BLaER1 (cell line): Measurements from ENCODE around the gene SLC7A6OS.

Experiments used
- H3K27ac ChIP-seq: shearing (Covaris generic); formaldehyde crosslinking; 2 replicates; pipeline ENCODE4 v1.8.1; 2022
- H3K27me3 ChIP-seq: shearing (Covaris generic); formaldehyde crosslinking; 2 replicates; pipeline ENCODE4 v1.8.1; 2022
- H3K36me3 ChIP-seq: shearing (Covaris generic); formaldehyde crosslinking; 2 replicates; pipeline ENCODE4 v1.8.1; 2022
- H3K4me1 ChIP-seq: shearing (Covaris generic); formaldehyde crosslinking; 2 replicates; pipeline ENCODE4 v1.8.1; 2022
- H3K4me2 ChIP-seq: shearing (Covaris generic); formaldehyde crosslinking; 2 replicates; pipeline ENCODE4 v1.8.1; 2022
- H3K4me3 ChIP-seq: shearing (Covaris generic); formaldehyde crosslinking; 2 replicates; pipeline ENCODE4 v1.8.1; 2022
- H3K9ac ChIP-seq: shearing (Covaris generic); formaldehyde crosslinking; 2 replicates; pipeline ENCODE4 v1.8.1; 2022
- H3K9me3 ChIP-seq: shearing (Covaris generic); formaldehyde crosslinking; 2 replicates; pipeline ENCODE4 v1.8.1; 2022
- H4K20me1 ChIP-seq: shearing (Covaris generic); formaldehyde crosslinking; 2 replicates; pipeline ENCODE4 v1.8.1; 2022
- Cebpa-rat ChIP-seq: shearing (Covaris generic); IDR thresholded peaks from 2 replicates; pipeline ENCODE4 v1.8.1; 2022

The SLC7A6OS gene

GRCh38 chr16:68310774-68311511, at the start of gene SLC7A6OS, which contains the start of gene PRMT7:
TSS of gene SLC7A6OS (minus strand) at chr16:68310946. CDS start at chr16:68310926, 20 bp downstream.
TSS of gene PRMT7 (plus strand) at chr16:68311019. CDS start at chr16:68315980, 4,961 bp downstream.
- Histone ChIP-seq H3K9ac (peak within 1 kb of the TSS; percentile 88), H3K27me3 (no peaks in the 10 kb centered on the region), H3K27ac (peak within 1 kb of the TSS; percentile 83), H3K9me3 (no peaks in the 10 kb centered on the region), H4K20me1 (peaks cover 24% of the 10 kb centered on the region; the same call in 1 of the 2 replicates), H3K36me3 (peaks cover 74% of the 10 kb centered on the region), H3K4me1 (peaks cover 39% of the 10 kb centered on the region), H3K4me3 (peak within 1 kb of the TSS; percentile 86), H3K4me2 (peak within 1 kb of the TSS; percentile 95)
- no peak for TF ChIP-seq Cebpa-rat

DNA sequence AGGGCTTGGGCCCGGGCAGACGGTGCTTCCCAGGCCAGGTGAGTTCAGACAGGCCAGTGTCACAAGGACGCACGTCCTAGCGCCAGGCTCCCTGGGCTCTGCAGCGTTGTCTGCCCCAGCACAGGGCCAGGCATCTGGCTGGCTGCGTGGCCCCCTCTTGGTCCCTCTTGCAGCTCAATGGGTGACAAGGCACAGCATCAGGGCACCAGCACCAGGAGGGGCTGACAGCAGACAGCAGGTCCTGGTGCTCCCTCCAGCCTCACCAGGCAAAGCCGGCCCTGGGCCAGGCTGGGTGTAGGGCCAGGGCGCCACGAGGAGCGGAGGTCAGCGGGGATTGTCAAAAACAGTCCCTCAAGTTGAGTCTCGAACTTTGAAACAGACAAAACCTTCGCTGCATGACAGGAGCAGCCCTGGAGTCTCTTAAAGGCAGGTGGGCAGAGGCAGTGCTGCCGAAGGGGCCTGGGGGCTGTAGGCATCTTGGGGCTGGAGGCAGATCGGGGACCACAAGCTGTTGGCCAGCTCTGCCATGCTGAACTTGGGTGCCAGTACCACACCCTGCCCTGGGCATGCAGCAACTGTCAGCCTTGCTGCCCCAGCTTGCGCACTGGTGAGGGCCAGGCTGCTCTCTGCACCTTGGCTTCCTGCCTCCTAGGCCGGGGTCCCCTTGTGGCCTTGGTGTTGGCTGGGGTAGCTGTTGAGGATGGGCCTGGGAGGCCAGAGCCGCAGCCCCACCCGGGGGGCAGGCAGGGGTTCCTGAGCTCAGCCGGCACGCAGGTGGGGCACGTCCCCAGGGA, 48.8 kb upstream of the SLC7A6OS start:
- H3K27me3 ChIP-seq, result no peaks in the 10 kb centered on the region
- H3K4me1 ChIP-seq, result peaks cover 100% of the 10 kb centered on the region
- H3K9me3 ChIP-seq, result no peaks in the 10 kb centered on the region
- no peak overlapping the region for H3K4me3 ChIP-seq
- H4K20me1 ChIP-seq, result peaks cover 99% of the 10 kb centered on the region
- peak overlapping the region; percentile 47 for H3K27ac ChIP-seq
- peak overlapping the region; percentile 96 for H3K4me2 ChIP-seq
- no peak overlapping the region; the same call in 1 of the 2 replicates for H3K9ac ChIP-seq
- no peak for TF ChIP-seq Cebpa-rat
- H3K36me3 ChIP-seq, result peaks cover 35% of the 10 kb centered on the region

DNA sequence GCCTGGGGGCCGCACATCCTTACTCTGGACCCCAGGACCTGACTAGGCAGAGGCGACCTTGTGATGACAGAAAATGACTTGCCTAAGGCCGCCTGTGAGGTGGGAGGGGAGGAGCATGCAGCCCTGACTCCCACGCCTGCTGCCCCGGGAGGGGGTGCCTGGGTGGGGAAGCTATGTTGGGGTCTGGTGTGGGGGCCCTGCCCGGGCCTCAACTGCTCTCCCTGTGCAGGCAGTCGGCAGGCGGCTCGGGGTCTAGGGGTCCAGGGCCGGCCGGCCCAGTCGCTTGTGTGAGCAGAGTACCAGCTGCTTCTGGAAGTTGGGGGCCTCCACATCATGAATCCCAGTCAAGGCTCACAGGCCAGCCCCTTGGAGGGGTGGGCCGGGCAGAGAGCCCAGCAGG, 48.2 kb upstream of the SLC7A6OS start:
- peaks cover 100% of the 10 kb centered on the region for H4K20me1 ChIP-seq
- H3K9me3 ChIP-seq, result no peaks in the 10 kb centered on the region
- H3K9ac ChIP-seq, result no peak overlapping the region; the same call in 1 of the 2 replicates
- no peak for TF ChIP-seq Cebpa-rat
- H3K4me2 ChIP-seq, result peak overlapping the region; percentile 96
- peak overlapping the region; percentile 47; the same call in 1 of the 2 replicates for H3K27ac ChIP-seq
- peaks cover 41% of the 10 kb centered on the region for H3K36me3 ChIP-seq
- no peaks in the 10 kb centered on the region for H3K27me3 ChIP-seq
- H3K4me3 ChIP-seq, result no peak overlapping the region
- peaks cover 98% of the 10 kb centered on the region for H3K4me1 ChIP-seq

GRCh38 chr16:68357923-68358322, 47.2 kb upstream of the SLC7A6OS start:
- Histone ChIP-seq H3K27me3 (no peaks in the 10 kb centered on the region), H3K9me3 (no peaks in the 10 kb centered on the region), H3K9ac (0 out of 2 replicates have a peak overlapping the region, but pooled peaks have one; percentile 2), H3K4me2 (peak overlapping the region; percentile 96), H4K20me1 (peaks cover 100% of the 10 kb centered on the region), H3K36me3 (peaks cover 52% of the 10 kb centered on the region), H3K4me1 (peaks cover 92% of the 10 kb centered on the region), H3K4me3 (no peak overlapping the region), H3K27ac (peak overlapping the region; percentile 60)
- TF ChIP-seq Cebpa-rat, result no peak

DNA sequence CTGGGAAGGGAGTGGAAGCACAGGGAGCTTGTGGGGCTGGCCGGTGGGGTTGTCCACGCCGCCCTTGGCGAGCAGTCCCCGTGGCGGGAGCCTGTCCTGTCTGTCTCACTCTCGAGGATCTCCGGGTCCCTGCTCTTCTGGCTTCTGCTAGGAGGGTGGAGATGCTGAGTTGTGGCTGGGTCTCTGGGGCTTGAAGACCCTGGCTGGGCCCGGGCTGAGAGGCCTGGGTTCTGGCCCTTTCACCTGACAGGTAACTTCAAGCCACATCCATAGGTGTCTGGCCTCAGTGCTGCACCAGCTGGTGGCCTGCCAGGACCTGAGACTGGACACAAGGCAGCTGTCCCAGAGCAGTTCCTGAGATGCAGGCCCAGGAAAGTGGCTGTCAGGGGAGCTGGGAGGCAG, 46.8 kb upstream of the SLC7A6OS start:
- H3K27ac ChIP-seq, result peak overlapping the region; percentile 60
- TF ChIP-seq Cebpa-rat, result no peak
- peaks cover 92% of the 10 kb centered on the region for H3K4me1 ChIP-seq
- H3K9ac ChIP-seq, result 0 out of 2 replicates have a peak overlapping the region, but pooled peaks have one; percentile 2
- H3K36me3 ChIP-seq, result peaks cover 56% of the 10 kb centered on the region
- peaks cover 100% of the 10 kb centered on the region for H4K20me1 ChIP-seq
- H3K4me3 ChIP-seq, result peak overlapping the region; percentile 26; the same call in 1 of the 2 replicates
- no peaks in the 10 kb centered on the region for H3K27me3 ChIP-seq
- peak overlapping the region; percentile 96 for H3K4me2 ChIP-seq
- H3K9me3 ChIP-seq, result no peaks in the 10 kb centered on the region

GRCh38 chr16:68356919-68357286, 46.2 kb upstream of the SLC7A6OS start:
- no peaks in the 10 kb centered on the region for H3K9me3 ChIP-seq
- H3K27me3 ChIP-seq, result no peaks in the 10 kb centered on the region
- TF ChIP-seq Cebpa-rat, result no peak
- peak overlapping the region; percentile 96 for H3K4me2 ChIP-seq
- peak overlapping the region; percentile 60 for H3K27ac ChIP-seq
- H3K36me3 ChIP-seq, result peaks cover 61% of the 10 kb centered on the region
- peaks cover 92% of the 10 kb centered on the region for H3K4me1 ChIP-seq
- H3K9ac ChIP-seq, result no peak overlapping the region
- H3K4me3 ChIP-seq, result peak overlapping the region; percentile 26; the same call in 1 of the 2 replicates
- peaks cover 100% of the 10 kb centered on the region for H4K20me1 ChIP-seq

DNA sequence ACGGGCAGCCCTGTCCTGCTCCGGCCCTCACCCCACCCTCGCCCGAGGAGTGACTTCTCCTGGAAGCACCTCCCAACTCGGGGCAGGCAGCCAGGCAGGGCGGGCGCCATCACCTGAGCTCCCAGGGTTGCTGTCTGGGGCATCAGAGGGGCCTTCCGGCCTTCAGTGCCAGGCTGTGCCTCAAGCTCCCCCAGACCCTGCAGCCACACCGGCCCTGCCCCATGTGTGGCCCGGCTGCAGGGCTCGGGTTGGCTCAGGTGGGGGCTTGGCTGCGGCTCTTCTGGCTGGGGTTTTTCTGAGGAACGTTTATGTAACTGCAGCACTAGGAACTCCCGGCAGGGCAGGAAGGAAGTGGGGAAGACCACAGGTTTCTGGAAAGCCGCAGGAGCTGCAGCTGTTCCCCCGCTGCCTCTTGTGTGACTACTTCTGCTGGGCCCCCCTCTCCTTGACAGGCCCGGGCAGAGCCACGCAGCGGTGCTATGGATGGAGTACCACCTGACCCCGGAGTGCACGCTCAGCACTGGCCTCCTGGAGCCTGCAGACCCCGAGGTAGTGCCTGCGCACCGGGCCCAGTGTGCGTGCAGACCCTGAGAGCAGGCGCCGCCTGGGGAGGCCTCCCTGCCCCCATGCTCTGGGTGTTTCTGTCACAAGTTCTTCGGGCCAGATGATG, 45.6 kb upstream of the SLC7A6OS start:
- Histone ChIP-seq H3K9me3 (no peaks in the 10 kb centered on the region), H3K4me1 (peaks cover 92% of the 10 kb centered on the region), H3K9ac (peak overlapping the region; percentile 42; the same call in 1 of the 2 replicates), H3K27me3 (no peaks in the 10 kb centered on the region), H4K20me1 (peaks cover 100% of the 10 kb centered on the region), H3K27ac (peak overlapping the region; percentile 72), H3K36me3 (peaks cover 66% of the 10 kb centered on the region), H3K4me2 (peak overlapping the region; percentile 96), H3K4me3 (peak overlapping the region; percentile 40)
- TF ChIP-seq Cebpa-rat, result no peak

DNA sequence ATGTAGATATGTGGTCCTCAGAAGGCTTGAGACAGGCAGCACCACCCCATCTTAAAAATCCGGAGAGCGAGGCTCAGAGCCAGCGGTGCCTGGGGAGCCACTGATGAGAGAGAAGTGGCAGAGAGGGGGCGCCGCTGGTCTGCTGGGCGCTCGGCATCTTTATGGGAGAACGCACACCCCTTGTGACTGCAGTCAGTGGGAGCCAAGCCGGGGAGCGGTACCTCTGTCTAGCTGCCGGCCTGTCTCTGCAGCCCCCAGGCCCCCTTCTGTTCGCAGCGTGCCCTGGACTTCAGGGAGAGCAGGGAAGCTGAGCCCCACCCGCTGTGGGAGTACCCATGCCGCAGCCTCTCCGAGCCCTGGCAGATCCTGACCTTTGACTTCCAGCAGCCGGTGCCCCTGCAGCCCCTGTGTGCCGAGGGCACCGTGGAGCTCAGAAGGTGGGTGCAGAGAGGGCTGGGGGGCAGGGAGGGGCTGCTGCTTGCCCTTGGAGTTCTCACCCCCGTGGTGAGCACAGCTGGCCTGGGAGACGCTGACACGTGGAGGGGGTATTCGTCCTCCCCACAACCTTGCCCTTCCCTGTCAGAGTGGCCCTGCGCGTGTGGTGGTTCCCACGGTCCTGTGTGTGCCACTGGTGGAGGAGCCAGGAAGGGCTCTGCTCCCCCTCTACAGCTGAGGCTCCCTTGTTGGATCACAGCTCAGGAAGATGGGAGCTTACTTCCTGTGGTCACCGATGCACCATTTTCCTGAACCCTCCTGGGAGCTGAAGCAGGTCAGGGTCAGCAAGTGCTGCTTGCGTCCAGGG, 44.9 kb upstream of the SLC7A6OS start:
- Histone ChIP-seq H3K36me3 (peaks cover 73% of the 10 kb centered on the region), H3K9ac (peak overlapping the region; percentile 42; the same call in 1 of the 2 replicates)

More for the DNA sequence above, 44.9 kb upstream of the SLC7A6OS start:
- H3K4me3 ChIP-seq, result peak overlapping the region; percentile 40; the same call in 1 of the 2 replicates
- peaks cover 98% of the 10 kb centered on the region for H4K20me1 ChIP-seq
- H3K27me3 ChIP-seq, result no peaks in the 10 kb centered on the region
- H3K9me3 ChIP-seq, result no peaks in the 10 kb centered on the region
- peak overlapping the region; percentile 72 for H3K27ac ChIP-seq
- H3K4me1 ChIP-seq, result peaks cover 91% of the 10 kb centered on the region
- TF ChIP-seq Cebpa-rat, result no peak
- peak overlapping the region; percentile 96 for H3K4me2 ChIP-seq
